ENCODE results near the gene CPA3. TPM values are rescaled to one million over a fixed set of nuclear protein-coding genes. Genes with fewer than 3 reads are reported as not detected.

Gene CPA3
- total RNA-seq (1 to 10 TPM in 2 of 7 donors, under 1 TPM in 3, not detected in 2; 0.25 to 5.6 (median 0.77) TPM), polyA plus RNA-seq (under 1 TPM in 2 of 3 donors, not detected in 1; 0.06 TPM)
- long read RNA-seq, donor 1, partial matches to known transcripts, result 0 of 1 reads
- long read RNA-seq, donor 1, other reads (novel, unspliced or antisense), result 0 of 1 reads
- long read RNA-seq, donor 2, partial matches to known transcripts, result 0 of 1 reads
- long read RNA-seq, donor 2, other reads (novel, unspliced or antisense), result 0 of 1 reads

GRCh38 chr3:148865049-148865448 lies at the start of gene CPA3:
TSS of gene CPA3 (plus strand) at chr3:148865296. CDS start at chr3:148865308, 12 bp downstream.
- no peak within 1 kb of the TSS for H3K27ac ChIP-seq

GRCh38 chr3:148815316-148816110 lies 49.6 kb upstream of the CPA3 start:
- DNase-seq, result no peak
- WGBS, 5 donors, result 78 to 91% (median 87%) methylated on average over 11 of the region's 11 CpGs
- intact Hi-C loops (cut with DNase I; ENCODE audit: low total_unique reads), result no loop called here

More at GRCh38 chr3:148865049-148865448, at the start of gene CPA3:
- Histone ChIP-seq H3K36me3 (no peaks in the 10 kb centered on the region), H3K27me3 (replicated peaks in 1 of 7) (no peaks in the 10 kb centered on the region), H3K4me3 (no peak within 1 kb of the TSS), H3K4me1 (no peaks in the 10 kb centered on the region), H3K9me3 (no peaks in the 10 kb centered on the region)
- no peak for DNase-seq
- no peak for TF ChIP-seq POLR2AphosphoS5 (IDR thresholded peaks at IDR 0.05)
- 16 to 33% (median 31%) methylated on average over 1 of the region's 1 CpG for WGBS, 5 donors
- intact Hi-C loops (cut with DNase I; ENCODE audit: low total_unique reads), result no loop called here

GRCh38 chr3:148816427-148816826 lies 48.7 kb upstream of the CPA3 start:
- TF ChIP-seq CTCF (IDR thresholded peaks at IDR 0.05 in 8 of 11, conservative IDR thresholded peaks at IDR 0.05 in 3 of 11) (no peak), POLR2A (IDR thresholded peaks at IDR 0.05) (no peak), POLR2AphosphoS5 (IDR thresholded peaks at IDR 0.05) (no peak)
- 84 to 93% (median 92%) methylated on average over 2 of the region's 2 CpGs for WGBS, 5 donors
- H3K4me1 ChIP-seq, result no peaks in the 10 kb centered on the region
- no peak overlapping the region for H3K27ac ChIP-seq
- DNase-seq, result no peak
- H3K9me3 ChIP-seq, result no peaks in the 10 kb centered on the region
- intact Hi-C loops (cut with DNase I; ENCODE audit: low total_unique reads), result no loop called here
- H3K4me3 ChIP-seq, result no peak overlapping the region
- H3K27me3 ChIP-seq (replicated peaks in 1 of 7), result no peaks in the 10 kb centered on the region
- no peaks in the 10 kb centered on the region for H3K36me3 ChIP-seq

More at GRCh38 chr3:148815316-148816110, 49.6 kb upstream of the CPA3 start:
- no peak overlapping the region for H3K4me3 ChIP-seq
- no peaks in the 10 kb centered on the region for H3K36me3 ChIP-seq
- H3K9me3 ChIP-seq, result no peaks in the 10 kb centered on the region
- H3K27ac ChIP-seq, result no peak overlapping the region
- TF ChIP-seq POLR2A (IDR thresholded peaks at IDR 0.05) (no peak), POLR2AphosphoS5 (IDR thresholded peaks at IDR 0.05) (no peak), CTCF (IDR thresholded peaks at IDR 0.05 in 8 of 11, conservative IDR thresholded peaks at IDR 0.05 in 3 of 11) (no peak)
- H3K4me1 ChIP-seq, result no peaks in the 10 kb centered on the region
- H3K27me3 ChIP-seq (replicated peaks in 1 of 7), result no peaks in the 10 kb centered on the region

GRCh38 chr3:148816981-148817525 lies 48.0 kb upstream of the CPA3 start:
- Histone ChIP-seq H3K9me3 (peaks cover 0 to under 1% (median 0%) of the 10 kb centered on the region in 8 donors), H3K4me3 (no peak overlapping the region), H3K27ac (no peak overlapping the region), H3K27me3 (replicated peaks in 1 of 7) (no peaks in the 10 kb centered on the region), H3K36me3 (no peaks in the 10 kb centered on the region), H3K4me1 (no peaks in the 10 kb centered on the region)
- intact Hi-C loops (cut with DNase I; ENCODE audit: low total_unique reads), result no loop called here
- no peak for DNase-seq
- WGBS, 5 donors, result 59 to 75% (median 60%) methylated on average over 3 of the region's 3 CpGs
- TF ChIP-seq POLR2A (IDR thresholded peaks at IDR 0.05) (no peak), POLR2AphosphoS5 (IDR thresholded peaks at IDR 0.05) (no peak), CTCF (IDR thresholded peaks at IDR 0.05 in 8 of 11, conservative IDR thresholded peaks at IDR 0.05 in 3 of 11) (no peak)
